GM18507 (cell line): Measurements from ENCODE around the gene ATP5PB.

Source experiments
- DNase-seq: peaks from one replicate; pipeline ENCODE4 v3.0.0; 2011; ENCODE audit warnings: low read depth; ENCODE audit not compliant: insufficient read length; ENCODE audit errors: extremely low spot score
- FAIRE-seq: peaks from 2 replicates; lab custom pipeline; 2011; peaks lifted over from hg19 to GRCh38; lab: Jason Lieb, UNC

Gene ATP5PB

DNA sequence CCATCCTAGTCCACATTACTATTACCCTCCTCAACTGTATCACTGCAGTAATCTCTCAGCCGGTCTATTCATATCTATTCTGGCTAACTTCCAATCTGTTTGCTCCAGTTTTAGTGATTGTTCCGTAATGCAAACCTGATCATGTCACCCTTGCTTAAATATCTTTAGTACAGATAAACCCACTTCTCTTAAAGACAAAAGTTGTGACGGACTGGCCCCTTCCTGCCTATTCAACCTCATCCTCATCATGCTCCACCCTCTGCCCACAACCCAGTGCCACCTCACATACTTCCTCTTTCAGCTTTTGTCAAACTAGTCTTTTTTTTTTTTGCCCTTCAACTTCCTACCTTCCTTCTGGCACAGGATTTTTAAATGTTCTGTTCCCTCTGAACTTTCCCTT, 21.7 kb downstream of the ATP5PB start:
- DNase-seq (no peak), FAIRE-seq (peak; percentile 87)

GRCh38 chr1:111471538-111471937, 22.3 kb downstream of the ATP5PB start:
- FAIRE-seq (peak; percentile 35), DNase-seq (no peak)

DNA sequence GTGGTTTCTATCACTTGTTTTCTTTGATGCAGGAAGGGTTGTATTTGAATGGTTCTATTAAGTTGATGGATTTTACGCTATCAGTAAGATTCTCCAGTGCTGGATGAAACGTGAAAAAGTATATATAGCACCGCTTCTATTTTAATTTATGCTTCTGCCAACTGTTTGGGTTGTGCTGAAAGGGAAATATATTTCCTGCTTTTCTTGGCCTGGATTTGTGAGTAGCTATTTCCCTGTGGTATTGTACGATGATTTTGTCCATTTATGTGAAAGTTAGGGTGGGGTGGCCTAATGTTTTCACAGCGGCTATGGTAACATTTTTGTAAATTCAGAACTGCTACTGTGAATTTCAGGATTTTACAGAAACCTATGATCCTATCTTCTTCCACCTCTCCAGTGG, 24.8 kb downstream of the ATP5PB start:
- no peak for FAIRE-seq
- no peak for DNase-seq

GRCh38 chr1:111474521-111474920, 25.3 kb downstream of the ATP5PB start:
- DNase-seq (no peak), FAIRE-seq (no peak)

DNA sequence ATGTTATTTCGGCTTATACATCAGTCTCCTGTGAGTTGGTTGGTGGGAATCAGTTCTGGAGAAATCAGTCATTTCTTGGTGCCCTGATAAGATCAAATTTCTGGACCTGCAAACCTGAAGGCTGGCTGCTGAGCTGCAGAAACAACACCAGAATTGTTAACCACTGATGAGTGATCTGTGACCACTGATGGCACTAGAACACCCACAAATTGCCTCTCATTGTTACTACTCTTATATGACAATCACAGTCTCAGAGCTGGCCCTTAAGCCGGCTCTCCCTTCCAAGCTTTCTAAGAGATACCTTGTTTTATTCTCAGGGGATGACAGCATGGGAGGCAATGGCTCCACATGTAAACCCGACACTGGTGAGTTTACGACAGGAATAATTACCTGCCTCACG, 26.4 kb downstream of the ATP5PB start:
- FAIRE-seq = no peak
- no peak for DNase-seq

GRCh38 chr1:111476214-111476613, 26.9 kb downstream of the ATP5PB start:
- no peak for DNase-seq

DNA sequence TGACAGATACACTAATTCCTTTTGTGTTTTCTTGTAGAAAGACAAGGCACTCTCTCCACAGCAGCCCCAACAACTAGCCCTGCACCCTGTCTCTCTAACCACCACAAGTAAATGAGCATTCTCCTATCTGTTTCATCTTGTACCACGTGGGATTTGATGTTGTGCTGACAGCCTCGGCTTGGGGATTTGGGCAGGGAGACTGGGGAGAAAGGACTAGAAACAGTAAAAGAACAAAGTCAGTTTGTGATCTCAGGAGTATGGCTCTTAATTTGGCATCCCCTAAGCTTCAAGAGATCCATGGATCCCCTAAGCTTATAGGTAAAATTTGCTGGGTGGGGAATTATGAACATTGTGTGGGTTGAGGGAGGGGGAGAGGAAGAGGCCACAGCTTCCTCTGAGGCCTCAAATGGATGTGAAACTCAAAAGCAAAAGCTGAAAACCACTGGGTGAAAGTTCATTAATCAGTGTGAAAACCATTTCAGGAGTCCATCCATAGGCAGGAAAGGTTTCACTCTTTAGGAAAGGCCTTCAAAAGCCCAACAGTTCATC, 27.6 kb downstream of the ATP5PB start:
- DNase-seq (no peak), FAIRE-seq (peak; percentile 82)

More at GRCh38 chr1:111476214-111476613, 26.9 kb downstream of the ATP5PB start:
- no peak for FAIRE-seq

GRCh38 chr1:111480674-111481073, 31.4 kb downstream of the ATP5PB start:
- no peak for DNase-seq
- FAIRE-seq = no peak

DNA sequence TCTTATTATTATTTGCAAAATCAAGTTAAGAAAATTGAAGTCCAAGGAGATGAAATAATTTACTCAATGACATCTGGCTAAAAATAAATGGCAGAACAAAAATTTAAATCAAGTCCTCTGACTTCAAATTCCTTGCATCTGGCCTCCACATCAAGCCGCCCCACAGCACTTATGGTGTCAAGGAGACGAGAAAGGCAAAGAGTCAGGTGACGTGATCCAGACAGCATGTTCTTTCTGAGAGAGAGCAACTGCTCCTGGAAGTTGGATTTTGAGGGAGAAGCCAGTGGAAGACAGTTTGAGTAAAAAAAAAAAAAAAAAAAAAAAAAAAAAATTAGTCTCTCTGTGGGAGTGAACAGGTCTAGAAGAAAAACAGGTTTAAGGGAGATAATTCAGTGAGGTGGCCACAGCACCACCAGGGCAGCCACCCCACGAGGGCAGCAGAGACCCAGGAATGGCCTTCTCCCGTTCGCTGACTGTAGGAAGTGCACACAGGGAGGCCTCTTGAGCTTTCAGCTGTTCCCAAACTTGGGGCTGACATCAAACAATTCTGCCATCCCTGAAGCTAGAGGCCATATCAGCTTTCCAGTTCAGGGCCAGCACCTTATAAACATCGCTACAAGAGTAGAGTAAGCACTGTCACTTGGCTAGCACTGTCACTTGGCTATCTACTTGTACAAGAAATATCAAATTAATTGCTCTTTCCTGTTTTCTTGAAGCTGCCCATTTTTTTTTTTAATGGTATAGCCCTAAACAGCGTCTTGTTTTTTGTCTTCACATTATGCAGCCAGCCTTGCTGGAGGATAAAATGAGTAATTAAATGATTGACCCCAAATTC, 32.3 kb downstream of the ATP5PB start:
- DNase-seq = no peak
- peak; percentile 50 for FAIRE-seq

GRCh38 chr1:111483166-111483565, 33.9 kb downstream of the ATP5PB start:
- FAIRE-seq = no peak
- DNase-seq = no peak

DNA sequence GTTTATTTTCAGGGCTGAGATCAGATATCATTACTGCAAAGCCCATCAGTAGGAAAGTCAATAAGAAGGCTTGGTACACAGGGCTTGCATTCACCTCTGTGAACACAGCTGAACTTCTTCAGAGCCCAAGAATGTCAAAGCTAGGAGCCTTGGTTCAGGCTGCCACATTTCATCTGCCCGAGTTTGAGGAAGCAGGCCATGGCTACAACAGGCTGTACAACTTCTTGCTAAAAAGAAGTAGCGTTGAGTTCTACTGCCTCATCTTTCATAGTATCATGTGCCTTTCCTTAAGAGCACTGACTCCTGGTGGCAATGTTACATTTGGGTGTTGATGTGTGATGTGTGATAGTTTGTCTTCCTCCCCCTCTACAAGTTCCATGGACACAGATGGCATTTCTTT, 34.6 kb downstream of the ATP5PB start:
- DNase-seq (no peak), FAIRE-seq (no peak)

GRCh38 chr1:111484391-111485026, 35.2 kb downstream of the ATP5PB start:
- DNase-seq (no peak), FAIRE-seq (no peak)

- DNase-seq (no peak), FAIRE-seq (no peak)
Measured at GRCh38 chr1:111486431-111486830, 37.2 kb downstream of the ATP5PB start.

DNA sequence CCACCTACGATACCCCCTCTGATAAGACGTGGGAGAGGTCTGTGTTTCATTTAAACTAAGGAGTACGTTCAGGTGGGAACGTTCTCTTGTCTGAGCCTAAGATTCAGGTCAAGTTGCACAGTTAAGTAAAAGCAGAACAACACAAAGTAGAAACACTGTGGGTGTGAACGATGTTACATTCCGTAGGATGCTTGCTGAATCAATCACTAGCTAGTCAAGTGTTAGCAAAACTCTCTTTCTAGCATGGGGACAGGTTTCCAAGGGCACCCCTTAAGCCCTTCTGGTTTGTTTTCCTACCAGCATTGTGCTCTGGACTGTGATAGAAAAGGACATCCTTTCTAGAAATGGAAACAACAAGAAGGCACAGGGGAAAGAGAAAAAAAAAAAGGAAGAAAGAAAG, 37.9 kb downstream of the ATP5PB start:
- FAIRE-seq = no peak
- DNase-seq = no peak

GRCh38 chr1:111488669-111489068, 39.4 kb downstream of the ATP5PB start:
- DNase-seq = no peak
- FAIRE-seq = no peak

GRCh38 chr1:111489604-111490003, 40.3 kb downstream of the ATP5PB start:
- DNase-seq = no peak
- no peak for FAIRE-seq

- no peak for FAIRE-seq
- no peak for DNase-seq
Measured at GRCh38 chr1:111490220-111490619, 41.0 kb downstream of the ATP5PB start.

DNA sequence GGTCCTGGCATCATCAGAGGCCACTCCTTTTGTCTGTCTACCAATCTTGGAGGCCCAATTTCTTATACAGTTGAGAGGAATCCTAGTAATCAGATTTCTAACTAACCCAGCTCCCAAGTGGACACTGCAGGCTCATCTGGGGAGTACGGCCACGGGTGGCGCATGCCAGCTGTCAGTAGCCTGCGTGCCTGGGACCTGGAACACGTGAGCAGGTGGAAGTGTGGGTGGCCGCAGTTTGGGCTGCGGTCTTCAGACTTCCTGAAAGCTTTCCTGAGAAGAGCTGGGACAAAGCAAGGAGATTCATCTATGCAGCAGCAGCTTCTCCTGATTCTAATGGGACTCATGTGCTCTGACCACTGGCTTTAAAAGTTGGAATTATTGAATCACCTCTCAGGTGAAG, 41.8 kb downstream of the ATP5PB start:
- DNase-seq (no peak), FAIRE-seq (no peak)

- DNase-seq (no peak), FAIRE-seq (peak; percentile 59)
Measured at GRCh38 chr1:111496398-111496797, 47.1 kb downstream of the ATP5PB start.

DNA sequence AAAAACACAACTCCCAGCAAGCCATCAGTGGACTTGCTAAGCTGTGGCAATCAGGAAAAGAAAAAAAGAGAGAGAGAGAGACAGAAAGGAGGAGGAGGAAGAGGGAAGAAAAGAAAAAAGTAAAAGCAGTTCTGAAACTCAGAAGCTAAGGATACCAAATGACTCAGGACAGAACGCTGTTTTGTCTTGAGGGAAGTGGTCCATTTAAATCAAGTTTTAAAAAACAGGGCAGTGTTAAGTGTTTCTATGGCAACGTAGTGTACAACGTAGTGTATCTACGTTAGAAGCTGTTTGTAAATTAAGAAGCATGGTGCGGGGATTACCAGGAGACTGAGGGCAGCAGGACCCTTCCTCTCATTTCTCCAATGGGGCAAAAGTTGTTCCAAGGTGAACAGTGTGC, 48.3 kb downstream of the ATP5PB start:
- FAIRE-seq = no peak

More for the DNA sequence above, 48.3 kb downstream of the ATP5PB start:
- no peak for DNase-seq
